Keratinocyte (primary cell): ENCODE results near the gene DEGS1.

Source experiments
- EZH2 ChIP-seq: IDR thresholded peaks from one replicate; pipeline ENCODE4 v1.6.1; 2012; ENCODE audit warnings: inconsistent platforms, mild to moderate bottlenecking, low read length, moderate library complexity
- TF ChIP-seq, protein P1 (sequence below), 3 experiments: IDR thresholded peaks in 1 of 3; conservative IDR thresholded peaks in 1 of 3; optimal IDR thresholded peaks in 1 of 3; 2 replicates in 2 of 3; 3 replicates in 1 of 3; pipeline versions ENCODE3 to v1.5.1; 2011; ENCODE audit warnings: low read length in 3 of 3, mild to moderate bottlenecking in 3 of 3, moderate library complexity in 2 of 3, control low read depth in 1 of 3, inconsistent platforms in 1 of 3; ENCODE audit not compliant: insufficient read depth in 2 of 3; ENCODE audit errors: extremely low read depth in 1 of 3

DNA sequence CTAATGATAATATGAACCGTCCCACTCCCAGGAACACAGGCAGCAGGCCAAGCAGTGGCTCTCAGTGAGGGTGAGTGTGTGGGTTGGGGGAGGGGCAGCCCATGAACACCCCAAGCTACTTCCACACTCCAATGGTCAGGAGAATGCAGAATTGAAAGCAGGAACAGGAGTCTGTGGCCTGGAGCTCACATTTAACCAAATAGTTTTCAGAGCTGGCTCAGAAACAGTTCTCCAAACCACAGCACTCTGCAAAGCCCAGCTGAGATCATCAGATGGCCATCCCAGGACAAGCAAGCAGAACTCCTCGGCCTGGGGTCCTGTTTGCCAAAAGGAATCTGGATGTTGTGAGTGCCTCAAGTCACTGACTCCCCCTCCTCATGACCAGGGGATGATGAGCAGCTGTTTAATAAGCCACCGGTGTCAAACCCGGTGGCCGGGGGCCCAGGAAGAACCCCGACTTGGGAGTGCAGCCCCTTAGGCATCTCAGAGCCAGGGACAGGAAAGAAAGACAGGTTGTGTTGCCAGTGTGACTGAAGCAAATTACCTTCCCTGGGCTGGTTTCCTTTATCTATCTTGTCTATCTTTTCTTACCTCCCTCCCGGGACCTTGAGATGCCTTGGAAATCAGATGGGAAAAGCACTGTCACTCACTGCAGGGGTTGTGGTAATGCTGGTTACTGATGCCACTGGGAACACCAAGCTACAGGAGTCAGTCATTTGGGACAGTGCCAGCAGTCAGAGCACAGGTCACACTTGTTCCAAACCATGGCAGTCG, 20.4 kb downstream of the DEGS1 start:
- TF ChIP-seq, protein P1, sequence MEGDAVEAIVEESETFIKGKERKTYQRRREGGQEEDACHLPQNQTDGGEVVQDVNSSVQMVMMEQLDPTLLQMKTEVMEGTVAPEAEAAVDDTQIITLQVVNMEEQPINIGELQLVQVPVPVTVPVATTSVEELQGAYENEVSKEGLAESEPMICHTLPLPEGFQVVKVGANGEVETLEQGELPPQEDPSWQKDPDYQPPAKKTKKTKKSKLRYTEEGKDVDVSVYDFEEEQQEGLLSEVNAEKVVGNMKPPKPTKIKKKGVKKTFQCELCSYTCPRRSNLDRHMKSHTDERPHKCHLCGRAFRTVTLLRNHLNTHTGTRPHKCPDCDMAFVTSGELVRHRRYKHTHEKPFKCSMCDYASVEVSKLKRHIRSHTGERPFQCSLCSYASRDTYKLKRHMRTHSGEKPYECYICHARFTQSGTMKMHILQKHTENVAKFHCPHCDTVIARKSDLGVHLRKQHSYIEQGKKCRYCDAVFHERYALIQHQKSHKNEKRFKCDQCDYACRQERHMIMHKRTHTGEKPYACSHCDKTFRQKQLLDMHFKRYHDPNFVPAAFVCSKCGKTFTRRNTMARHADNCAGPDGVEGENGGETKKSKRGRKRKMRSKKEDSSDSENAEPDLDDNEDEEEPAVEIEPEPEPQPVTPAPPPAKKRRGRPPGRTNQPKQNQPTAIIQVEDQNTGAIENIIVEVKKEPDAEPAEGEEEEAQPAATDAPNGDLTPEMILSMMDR (optimal IDR thresholded peaks at IDR 0.05 in 1 of 3, IDR thresholded peaks at IDR 0.05 in 1 of 3, conservative IDR thresholded peaks at IDR 0.05 in 1 of 3; ENCODE audit: extremely low read depth in 1 of 3, insufficient read depth in 2 of 3, low read length in 3 of 3) = no peak
- no peak for TF ChIP-seq EZH2
